KOPT-K1 (cell line): ENCODE measurements around the gene SAYSD1.

Experiments used
- H3K27ac ChIP-seq: fragments of 200-600 bp; sonication (generic); 2 replicates; pipeline ENCODE4 v1.5.1; 2016; ENCODE audit warnings: antibody characterized with exemption, mild to moderate bottlenecking, low read depth, low read length; ENCODE audit not compliant: poor library complexity, severe bottlenecking
- H3K36me3 ChIP-seq: fragments of 200-600 bp; sonication (generic); 2 replicates; pipeline ENCODE4 v1.5.1; 2017; ENCODE audit warnings: antibody characterized with exemption, mild to moderate bottlenecking, low read length, moderate library complexity; ENCODE audit not compliant: insufficient read depth
- H3K9me3 ChIP-seq: fragments of 200-600 bp; sonication (generic); 2 replicates; pipeline ENCODE4 v1.5.1; 2017; ENCODE audit warnings: antibody characterized with exemption, low read length, mild to moderate bottlenecking; ENCODE audit not compliant: insufficient read depth, poor library complexity, severe bottlenecking

SAYSD1 gene

GRCh38 chr6:39128832-39129231, 13.8 kb upstream of the SAYSD1 start:
- H3K27ac ChIP-seq, result no peak overlapping the region
- H3K36me3 ChIP-seq, result no peaks in the 10 kb centered on the region
- H3K9me3 ChIP-seq, result no peaks in the 10 kb centered on the region

DNA sequence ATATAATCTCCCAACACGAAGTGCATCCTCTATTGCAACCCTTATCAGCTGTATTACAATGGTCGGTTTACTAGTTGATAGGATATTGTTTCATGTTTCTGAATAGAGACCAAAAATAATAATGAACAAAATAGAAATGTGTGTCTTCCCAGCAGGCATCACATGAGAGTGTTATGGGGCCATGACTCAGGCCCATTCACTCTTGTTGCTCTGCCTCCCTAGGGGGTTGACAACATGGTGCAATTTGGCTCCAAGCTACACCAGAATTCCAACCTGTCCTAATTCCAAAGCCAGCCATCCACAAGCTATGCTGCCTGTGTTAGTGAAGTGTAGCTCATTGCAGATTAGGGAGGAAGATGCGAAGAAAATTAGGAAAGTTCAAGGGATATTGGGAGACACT, 13.1 kb upstream of the SAYSD1 start:
- Histone ChIP-seq H3K27ac (no peak overlapping the region), H3K36me3 (no peaks in the 10 kb centered on the region), H3K9me3 (no peaks in the 10 kb centered on the region)

DNA sequence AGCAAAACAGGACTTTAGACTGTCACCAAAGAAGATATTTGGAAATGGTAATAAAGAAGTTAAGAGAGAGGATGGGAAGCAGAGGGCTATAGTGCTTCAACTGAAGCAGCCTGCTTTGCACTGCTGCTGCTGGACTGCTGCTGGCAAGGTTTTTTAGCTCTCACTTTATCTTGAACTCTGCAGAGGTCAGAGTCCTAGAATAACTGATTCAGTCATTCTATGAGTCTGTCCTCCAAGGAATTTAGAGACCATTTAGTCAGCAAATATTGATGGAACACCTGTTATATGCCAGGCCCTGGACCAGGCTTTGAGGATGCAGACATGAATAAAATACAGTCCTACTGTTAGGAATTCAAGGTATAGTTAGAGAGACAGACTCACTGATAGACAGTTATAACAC, 9.1 kb upstream of the SAYSD1 start:
- H3K9me3 ChIP-seq, result no peaks in the 10 kb centered on the region
- H3K36me3 ChIP-seq, result no peaks in the 10 kb centered on the region
- H3K27ac ChIP-seq, result no peak overlapping the region

- Histone ChIP-seq H3K27ac (no peak overlapping the region), H3K36me3 (no peaks in the 10 kb centered on the region), H3K9me3 (no peaks in the 10 kb centered on the region)
These were observed 3.9 kb upstream of the SAYSD1 start for GRCh38 chr6:39118921-39119320.

DNA sequence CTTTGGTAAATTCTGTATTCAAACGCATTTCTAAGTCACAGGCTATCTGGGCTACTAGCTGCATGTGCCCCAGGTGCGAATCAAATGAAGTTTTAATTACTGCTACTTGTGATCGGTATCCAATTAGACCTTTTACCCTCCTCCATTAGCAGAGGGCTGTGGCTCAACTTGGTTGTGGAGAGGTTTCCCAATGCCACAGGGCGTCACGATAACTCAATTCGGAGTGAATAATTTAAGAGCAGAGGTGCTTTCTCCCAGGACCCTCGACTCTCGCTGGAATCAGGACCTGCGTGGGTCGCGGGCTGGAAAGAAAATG, 640 bp downstream of the SAYSD1 start:
- Histone ChIP-seq H3K9me3 (no peaks in the 10 kb centered on the region), H3K36me3 (peaks cover 12% of the 10 kb centered on the region), H3K27ac (peak overlapping the region; percentile 97)

- H3K27ac ChIP-seq, result peak overlapping the region; percentile 97
These were observed 1.2 kb downstream of the SAYSD1 start for GRCh38 chr6:39113788-39114187.

GRCh38 chr6:39111280-39111679, 3.7 kb downstream of the SAYSD1 start:
- no peak overlapping the region for H3K27ac ChIP-seq
- H3K9me3 ChIP-seq, result no peaks in the 10 kb centered on the region
- H3K36me3 ChIP-seq, result peaks cover 33% of the 10 kb centered on the region

More at GRCh38 chr6:39113788-39114187, 1.2 kb downstream of the SAYSD1 start:
- Histone ChIP-seq H3K36me3 (peaks cover 18% of the 10 kb centered on the region), H3K9me3 (no peaks in the 10 kb centered on the region)

- H3K9me3 ChIP-seq, result no peaks in the 10 kb centered on the region
- H3K27ac ChIP-seq, result no peak overlapping the region
These were observed 6.7 kb downstream of the SAYSD1 start for GRCh38 chr6:39108041-39108839.

DNA sequence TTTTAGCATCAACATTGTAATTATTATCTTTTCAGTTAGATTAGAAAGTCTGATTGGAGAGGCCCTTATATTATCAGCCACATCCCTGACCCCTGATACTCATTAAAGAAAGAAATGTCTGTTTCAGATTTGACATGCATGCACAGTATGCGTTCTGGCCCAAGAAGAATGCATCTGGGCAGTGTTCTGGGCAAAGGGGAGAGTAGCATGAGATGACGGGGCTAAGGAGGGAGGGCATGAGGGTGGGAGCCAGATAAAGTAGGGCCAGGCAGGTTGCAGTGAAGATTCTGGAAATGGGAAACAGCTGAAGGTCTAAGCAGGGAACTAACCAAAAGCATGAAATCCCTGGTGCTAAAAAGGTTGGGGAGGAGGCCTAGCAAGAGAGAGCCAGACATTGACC, 7.3 kb downstream of the SAYSD1 start:
- H3K9me3 ChIP-seq, result no peaks in the 10 kb centered on the region
- H3K27ac ChIP-seq, result no peak overlapping the region
- H3K36me3 ChIP-seq, result peaks cover 66% of the 10 kb centered on the region

More at GRCh38 chr6:39108041-39108839, 6.7 kb downstream of the SAYSD1 start:
- peaks cover 60% of the 10 kb centered on the region for H3K36me3 ChIP-seq

DNA sequence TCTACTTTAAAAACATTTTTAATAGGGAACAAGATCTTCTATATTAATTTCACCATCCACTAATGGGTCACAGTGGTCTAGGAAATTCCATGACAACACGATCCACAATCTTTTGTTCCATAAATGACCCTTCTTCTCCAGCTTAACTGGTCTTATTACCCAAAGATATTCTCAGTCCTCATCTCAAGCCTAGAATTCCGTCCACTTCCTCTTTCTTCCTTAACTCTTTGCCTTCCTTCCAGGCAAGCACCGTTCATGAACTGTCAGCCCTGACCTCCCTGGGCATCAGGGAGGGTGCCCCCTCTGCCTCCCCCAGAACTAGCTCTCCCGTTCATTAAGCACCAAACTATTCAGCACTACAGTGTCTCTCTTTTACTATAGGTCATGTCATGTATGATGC, 8.0 kb downstream of the SAYSD1 start:
- Histone ChIP-seq H3K36me3 (peaks cover 71% of the 10 kb centered on the region), H3K27ac (no peak overlapping the region), H3K9me3 (no peaks in the 10 kb centered on the region)

- H3K27ac ChIP-seq, result no peak overlapping the region
- H3K36me3 ChIP-seq, result peaks cover 60% of the 10 kb centered on the region
- no peaks in the 10 kb centered on the region for H3K9me3 ChIP-seq
These were observed 10.5 kb downstream of the SAYSD1 start for GRCh38 chr6:39104528-39104927.

DNA sequence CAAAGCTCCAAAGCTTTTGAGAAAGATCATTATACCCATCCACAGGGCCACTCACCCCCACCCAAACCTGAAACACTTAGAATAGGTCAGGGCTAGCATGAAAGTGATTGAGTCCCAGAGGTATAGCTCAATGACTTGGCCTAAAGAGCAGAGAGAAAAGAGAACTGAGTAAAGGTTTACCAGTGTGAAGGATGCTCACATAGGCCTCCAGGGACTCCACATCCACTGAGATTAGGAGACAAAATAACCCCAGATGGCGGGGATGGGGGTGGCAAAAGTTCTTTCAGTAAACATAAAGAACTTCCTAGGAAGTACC, 12.2 kb downstream of the SAYSD1 start:
- Histone ChIP-seq H3K36me3 (peaks cover 42% of the 10 kb centered on the region), H3K9me3 (no peaks in the 10 kb centered on the region)

GRCh38 chr6:39102071-39102820, 12.7 kb downstream of the SAYSD1 start:
- Histone ChIP-seq H3K9me3 (no peaks in the 10 kb centered on the region), H3K36me3 (peaks cover 40% of the 10 kb centered on the region), H3K27ac (no peak overlapping the region)

More for the DNA sequence above, 12.2 kb downstream of the SAYSD1 start:
- no peak overlapping the region for H3K27ac ChIP-seq

DNA sequence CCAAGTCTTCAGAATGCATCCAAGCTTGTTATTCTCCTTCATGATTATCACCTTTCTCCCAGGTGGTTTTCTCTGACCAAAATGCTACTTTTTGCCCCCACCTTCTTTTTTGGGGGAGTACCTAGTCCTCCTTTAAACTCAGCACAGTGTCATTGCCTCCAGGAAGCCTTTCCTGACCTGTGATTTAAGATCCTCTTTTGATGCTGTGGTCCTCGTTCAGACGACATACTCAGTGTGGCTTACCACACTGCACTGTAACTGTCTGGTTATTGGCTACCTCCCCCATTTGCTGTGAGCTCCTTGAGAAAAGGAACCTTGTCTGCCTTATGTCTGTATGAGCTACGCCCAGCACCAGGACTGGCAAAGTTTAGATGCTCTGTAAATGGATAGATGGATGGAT, 14.6 kb downstream of the SAYSD1 start:
- Histone ChIP-seq H3K27ac (no peak overlapping the region), H3K9me3 (no peaks in the 10 kb centered on the region), H3K36me3 (peaks cover 29% of the 10 kb centered on the region)

- no peaks in the 10 kb centered on the region for H3K9me3 ChIP-seq
- no peaks in the 10 kb centered on the region for H3K36me3 ChIP-seq
- no peak overlapping the region for H3K27ac ChIP-seq
These were observed 19.4 kb downstream of the SAYSD1 start for GRCh38 chr6:39095578-39095977.
